Measurements from ENCODE around the gene MYADML2.

DNA sequence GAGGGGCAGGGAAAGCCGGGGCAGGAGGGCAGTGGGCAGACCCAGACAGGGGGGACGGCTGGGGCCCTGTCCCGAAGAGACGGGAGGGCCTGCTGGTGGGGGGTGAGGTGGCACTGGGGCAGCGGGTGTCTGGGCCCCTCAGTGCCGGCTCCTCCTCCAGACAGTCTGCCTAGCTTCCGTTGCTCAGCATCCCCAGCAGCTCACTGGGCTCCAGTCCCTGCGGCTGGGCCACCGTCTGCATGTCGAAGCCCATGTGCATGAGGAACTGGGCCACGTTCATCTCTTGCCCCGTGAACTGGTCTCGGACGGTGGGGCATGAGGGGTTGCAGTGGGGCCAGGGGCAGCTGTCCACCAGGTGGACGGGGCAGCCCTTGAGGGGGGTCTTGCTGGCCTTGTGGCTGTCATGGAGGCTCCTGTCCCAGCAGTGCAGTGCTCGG lies 5.8 kb upstream of the MYADML2 start:
- TF ChIP-seq ZNF274 (IDR thresholded peaks at IDR 0.05; ENCODE audit: low read depth, low read length) (no peak), YY1 (IDR thresholded peaks at IDR 0.05; ENCODE audit: insufficient read depth, insufficient read length) (no peak), SUZ12 (IDR thresholded peaks at IDR 0.05; ENCODE audit: extremely low read depth, insufficient read depth, insufficient read length) (no peak)
